Mesenteric fat pad (tissue), 1 donor: ENCODE results near the gene TMEM185A. TPM values are rescaled to one million over a fixed set of nuclear protein-coding genes. Genes with fewer than 3 reads are reported as not detected.
"Not testable (repeated sequence)": the region's sequence is repeated elsewhere in the genome, so short reads cannot be mapped to it uniquely, and the experiment has no call there.

Experiments
- DNase-seq: peaks from one replicate; pipeline ENCODE4 v3.0.0-alpha.2; 2020; ENCODE audit warnings: low spot score
- total RNA-seq: library from RNA; stranded (reverse); fragmentation: NEBNext Ultra II Directional; extraction: Animal tissue kit (Norgen Biotek cat#: 25700); gene quantifications from one replicate; pipeline ENCODE4 v1.2.1, GENCODE V29; 2021
- donor health status: DM: yes; HTN: yes; CAD: no.

TMEM185A gene
- total RNA-seq, 1 donor from 2014 or later = 19.9 TPM

DNA sequence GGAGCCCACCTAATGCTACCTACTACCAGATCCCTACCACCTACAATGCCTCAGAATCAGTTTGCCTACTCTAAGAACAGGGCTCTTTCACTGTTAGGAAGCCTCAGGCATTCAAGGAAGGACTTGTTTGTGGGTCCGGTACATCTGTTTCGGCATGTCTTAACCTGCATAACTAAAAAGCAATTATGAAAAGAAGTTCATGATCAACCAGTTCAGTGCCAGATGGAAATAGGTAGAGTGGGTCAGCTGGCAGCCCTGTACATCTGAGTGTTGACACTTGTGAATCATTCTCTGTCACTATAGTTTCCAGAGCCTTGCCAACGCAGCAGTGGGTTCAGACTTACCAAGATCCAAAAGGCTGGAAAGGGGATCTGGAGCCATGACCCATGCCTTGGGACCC is 3.3 kb downstream of the TMEM185A start:
- DNase-seq = no peak

DNA sequence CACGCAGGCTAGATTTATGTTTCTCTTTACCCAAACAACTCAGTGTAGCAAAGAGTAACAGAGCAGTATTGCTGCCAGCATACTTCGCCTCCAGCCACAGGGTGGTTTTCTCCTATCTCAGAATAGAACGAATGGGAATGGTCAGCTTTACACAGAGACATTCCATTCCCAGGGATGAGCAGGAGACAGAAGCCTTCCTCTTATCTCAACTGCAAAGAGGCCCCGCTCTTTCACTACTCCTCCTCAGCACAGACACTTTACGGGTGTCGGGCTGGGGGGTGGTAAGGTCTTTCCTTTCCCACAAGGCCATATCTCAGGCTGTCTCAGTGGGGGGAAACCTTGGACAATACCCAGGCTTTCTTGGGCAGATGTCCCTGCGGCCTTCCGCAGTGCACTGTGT is 4.8 kb downstream of the TMEM185A start:
- DNase-seq = not testable (repeated sequence)

DNA sequence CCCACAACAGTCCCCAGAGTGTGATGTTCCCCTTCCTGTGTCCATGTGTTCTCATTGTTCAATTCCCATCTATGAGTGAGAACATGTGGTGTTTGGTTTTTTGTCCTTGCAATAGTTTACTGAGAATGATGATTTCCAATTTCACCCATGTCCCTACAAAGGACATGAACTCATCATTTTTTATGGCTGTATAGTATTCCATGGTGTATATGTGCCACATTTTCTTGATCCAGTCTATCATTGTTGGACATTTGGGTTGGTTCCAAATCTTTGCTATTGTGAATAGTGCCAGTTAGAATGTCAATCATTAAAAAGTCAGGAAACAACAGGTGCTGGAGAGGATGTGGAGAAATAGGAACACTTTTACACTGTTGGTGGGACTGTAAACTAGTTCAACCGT is 11.9 kb downstream of the TMEM185A start:
- DNase-seq = not testable (repeated sequence)

DNA sequence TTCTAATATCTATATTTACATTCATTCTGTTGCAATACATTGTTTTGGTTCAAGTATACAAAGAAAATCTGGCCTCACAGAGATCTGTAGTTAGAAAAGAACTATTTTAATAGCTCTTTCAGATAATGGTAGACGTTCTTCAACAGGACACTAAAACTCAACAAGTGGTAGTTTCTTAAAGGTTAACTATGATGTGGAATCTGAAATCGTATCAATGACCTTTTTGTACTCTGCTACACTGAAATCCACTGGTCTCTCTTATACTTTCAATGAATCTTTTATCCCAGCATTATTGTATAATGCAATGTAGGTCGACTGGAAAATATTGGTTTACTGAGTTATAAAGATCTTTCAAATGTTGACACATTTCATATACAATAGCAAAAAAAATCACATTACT is 12.7 kb downstream of the TMEM185A start:
- no peak for DNase-seq

DNA sequence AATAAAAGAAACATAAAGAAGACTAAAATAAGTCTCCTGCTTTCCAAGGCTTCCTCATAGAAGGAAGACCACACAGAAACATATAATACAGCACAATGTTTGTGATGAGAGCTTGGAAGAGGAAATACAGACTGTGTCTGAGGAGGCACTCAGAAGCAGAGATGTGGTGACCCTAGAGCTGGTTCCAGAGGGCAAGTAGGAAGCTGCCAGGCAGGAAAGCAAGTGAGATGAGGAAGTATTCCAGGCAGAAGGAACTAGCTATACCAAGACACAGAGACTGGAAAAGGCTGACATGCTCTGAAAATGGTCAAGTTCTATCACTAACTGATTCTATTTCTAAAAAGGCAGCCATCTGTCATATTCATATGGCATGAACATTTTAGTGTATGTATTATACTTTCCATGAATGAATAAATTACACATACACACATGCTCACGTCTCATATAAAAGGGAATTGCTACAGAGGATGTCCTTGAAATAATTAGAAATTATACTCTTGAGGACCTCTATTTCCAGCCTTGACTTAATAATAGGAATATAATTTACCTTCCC is 19.9 kb downstream of the TMEM185A start:
- DNase-seq = no peak

DNA sequence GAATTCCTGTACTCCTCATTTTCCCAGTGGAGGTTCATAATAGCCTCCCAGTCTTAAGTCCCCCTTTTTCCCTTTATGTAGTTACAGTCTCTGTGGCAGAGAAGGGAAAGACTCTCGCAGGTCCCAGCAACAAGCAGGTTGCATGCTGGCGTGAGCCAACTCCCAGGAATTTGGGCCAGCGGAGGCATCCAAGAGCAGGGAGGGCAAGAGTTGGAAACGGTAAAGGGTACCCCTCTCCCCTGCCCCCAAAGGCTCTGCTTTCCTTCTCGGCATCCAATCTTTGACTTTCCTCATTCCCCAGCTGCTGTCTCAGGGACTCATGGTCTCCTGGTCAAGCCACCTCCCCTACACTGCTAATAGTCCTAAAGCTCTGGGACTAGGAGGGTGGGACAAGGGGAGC is 21.1 kb downstream of the TMEM185A start:
- DNase-seq = no peak

DNA sequence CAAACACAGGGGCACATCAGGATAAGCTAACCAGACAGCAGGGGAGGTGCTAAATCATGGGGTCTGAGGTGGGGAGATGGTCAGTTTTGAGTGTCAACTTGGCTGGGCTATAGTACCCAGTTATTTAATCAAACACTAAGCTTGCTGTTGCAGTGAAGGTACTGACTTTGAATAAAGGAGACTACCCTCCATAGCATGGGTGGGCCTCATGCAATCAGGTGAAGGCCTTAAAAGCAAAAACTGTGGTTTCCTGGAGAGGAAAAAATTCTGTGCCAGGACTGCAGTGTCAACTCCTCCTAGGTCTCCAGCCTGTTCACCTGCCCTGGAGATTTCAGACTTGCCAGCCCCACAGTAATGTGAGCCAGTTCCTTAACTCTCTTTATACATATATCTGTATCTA is 23.9 kb downstream of the TMEM185A start:
- no peak for DNase-seq

DNA sequence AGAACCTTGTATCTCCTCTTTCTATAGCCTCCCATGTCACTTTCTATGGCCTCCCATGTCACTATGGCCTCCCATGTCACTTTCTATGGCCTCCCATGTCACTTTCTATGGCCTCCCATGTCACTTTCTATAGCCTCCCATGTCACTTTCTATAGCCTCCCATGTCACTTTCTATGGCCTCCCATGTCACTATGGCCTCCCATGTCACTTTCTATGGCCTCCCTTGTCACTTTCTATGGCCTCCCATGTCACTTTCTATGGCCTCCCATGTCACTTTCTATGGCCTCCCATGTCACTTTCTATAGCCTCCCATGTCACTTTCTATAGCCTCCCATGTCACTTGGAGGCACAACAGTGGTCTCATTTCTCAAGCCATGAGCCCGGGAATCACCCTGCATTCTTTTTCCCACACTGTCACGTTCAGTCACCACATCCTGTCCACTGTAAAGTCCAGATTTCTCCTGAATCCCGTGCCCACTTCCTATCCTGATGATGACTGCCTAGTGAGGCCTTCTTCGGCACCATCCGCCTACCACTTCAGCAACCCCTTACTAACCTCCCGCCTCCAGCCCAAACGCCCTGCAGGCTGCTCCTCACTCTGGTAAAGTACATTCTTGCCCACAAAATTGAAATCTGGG is 26.2 kb downstream of the TMEM185A start:
- DNase-seq = not testable (repeated sequence)

DNA sequence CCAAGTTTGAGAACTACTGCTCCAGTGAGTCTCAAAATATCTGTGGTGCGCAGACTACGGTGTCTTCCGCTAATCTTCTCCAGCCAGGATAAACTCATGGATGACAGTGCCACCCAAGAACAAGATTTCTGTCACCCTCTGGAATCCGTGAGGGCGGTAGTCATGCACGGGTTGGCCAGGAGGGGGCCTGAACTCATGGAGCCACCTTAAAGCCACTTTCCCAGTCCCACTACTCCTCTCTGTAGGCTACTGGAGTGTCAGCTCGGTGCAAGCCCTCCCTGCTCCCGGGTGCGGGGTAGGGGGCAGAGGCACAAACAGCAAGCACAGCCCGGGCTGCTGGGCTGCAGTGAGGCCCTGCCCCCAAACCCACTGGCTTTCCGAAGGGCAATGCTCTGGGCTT is 33.0 kb downstream of the TMEM185A start:
- not testable (repeated sequence) for DNase-seq

DNA sequence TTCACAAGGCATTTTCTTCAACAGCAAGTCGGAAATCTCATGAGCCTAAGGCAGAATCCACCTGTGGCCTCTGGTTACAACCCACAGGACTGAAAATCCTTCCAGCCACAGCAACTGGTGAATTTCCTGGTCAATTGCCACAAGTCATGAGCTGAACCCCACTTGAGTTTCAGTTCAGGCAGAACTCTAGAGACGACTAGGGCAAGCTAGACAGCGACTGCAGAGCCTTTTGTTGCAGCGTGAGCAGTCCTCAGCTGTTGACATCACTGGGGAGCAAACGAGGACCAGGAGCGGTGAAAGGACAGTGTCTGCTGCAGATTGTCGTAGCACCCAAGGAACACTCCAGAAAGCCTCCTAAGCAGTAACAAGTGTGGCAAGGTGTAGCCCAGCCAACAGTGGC is 35.6 kb downstream of the TMEM185A start:
- DNase-seq = not testable (repeated sequence)

DNA sequence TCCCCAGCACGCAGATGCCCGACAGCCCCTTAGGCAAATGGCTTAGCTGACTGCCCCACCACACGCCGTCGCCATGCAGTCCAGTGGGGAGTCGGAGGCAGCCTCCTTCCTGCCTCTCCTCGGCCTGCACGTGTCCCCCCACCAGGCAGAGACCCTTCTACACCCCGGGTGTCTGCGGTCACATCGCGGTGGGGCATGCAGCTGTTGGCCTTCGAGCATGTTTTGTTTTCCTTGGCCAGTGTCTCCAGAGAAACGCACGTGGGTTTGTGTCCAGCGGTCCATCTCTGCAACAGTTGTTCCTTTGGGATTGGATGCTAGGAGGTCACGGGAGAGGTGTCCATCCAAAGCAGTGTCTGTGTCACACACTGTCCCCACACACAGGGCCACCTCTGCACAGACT is 36.4 kb downstream of the TMEM185A start, which contains the start of gene HSFX2:
HSFX2 (minus strand) TSS at position 101 of the 400 bp plus-strand sequence. CDS start 614 bp downstream, outside the sequence.
- not testable (repeated sequence) for DNase-seq

DNA sequence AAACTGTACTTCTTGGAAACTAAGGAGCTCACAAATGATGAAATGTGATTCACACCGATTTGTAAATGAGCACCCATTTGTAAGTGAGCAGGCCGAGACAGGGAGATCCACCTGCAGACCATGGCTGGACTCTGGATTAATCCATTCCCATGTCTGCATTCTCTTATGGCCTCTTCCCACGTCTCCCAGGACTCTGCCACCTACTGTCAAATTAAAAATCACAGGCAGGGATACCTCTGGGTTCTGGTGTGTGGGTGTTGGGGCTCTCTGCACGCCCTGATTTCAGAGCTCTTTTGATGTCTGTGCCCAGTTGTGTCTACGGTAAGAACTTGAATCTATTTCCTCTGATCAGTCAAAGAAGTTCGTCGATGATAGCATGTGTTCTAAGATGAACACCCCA is 40.6 kb downstream of the TMEM185A start:
- DNase-seq = not testable (repeated sequence)

DNA sequence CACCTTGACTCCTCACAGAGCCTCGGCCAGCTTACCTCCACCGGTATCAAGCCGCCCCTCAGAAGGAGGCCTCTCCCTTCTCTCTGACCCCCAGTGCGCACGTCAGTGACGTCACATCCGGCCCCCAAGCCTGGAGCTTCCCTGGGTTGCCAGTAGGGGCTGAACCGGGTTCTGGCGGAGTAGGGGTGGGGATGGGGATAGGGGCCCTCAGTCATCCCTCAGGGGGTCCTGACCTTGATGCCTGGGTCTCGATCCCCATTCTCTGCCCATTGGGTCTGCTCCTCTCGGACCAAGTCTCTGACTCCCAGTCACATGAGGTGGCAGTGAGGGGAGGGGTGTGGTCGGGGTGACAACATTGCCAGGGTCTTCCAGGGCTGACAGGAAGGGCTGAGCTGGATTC is 44.2 kb downstream of the TMEM185A start, which contains the start of gene MAGEA9B:
MAGEA9B (minus strand) TSS at position 101 of the 400 bp plus-strand sequence. CDS start 4,280 bp downstream, outside the sequence.
- not testable (repeated sequence) for DNase-seq

DNA sequence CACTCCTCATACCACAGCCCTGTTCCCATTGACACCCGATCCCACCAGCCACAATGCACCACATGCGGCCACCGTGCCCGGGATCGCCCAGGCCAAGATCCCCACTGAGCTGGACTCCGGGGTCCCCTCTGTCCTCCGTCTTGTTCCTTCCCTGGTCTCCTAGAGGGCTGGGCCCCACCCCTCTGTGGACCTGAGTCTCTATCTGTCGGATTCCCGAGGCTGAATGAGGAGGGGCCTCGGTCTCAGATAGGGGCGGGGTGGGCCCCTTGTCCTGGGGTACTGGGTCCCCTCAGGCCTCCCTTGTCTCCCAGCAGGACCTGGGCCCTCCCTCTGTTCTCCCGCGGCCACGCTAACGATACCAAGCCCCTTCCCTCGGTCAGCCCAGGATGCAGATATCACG is 46.0 kb downstream of the TMEM185A start:
- not testable (repeated sequence) for DNase-seq

DNA sequence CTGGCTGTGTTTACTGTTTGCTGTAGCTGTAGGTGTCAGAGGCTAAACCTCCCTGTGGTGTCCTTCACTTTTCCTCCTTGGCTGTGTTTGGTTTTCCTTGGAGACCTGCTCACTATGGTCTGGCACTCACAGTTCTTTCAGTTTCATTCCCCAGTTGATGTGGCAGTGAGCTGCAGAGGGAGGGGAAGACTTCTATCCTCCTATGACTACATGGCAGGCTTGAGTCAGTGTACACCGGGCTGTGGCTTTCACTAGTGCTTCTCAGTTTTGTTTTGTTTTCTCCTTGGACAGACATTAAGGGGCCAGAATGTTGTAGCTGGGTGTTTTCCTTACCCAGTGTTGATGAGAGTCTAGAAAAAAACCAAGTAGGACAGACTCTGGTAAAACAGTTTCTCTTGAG is 58.1 kb downstream of the TMEM185A start:
- DNase-seq = not testable (repeated sequence)

DNA sequence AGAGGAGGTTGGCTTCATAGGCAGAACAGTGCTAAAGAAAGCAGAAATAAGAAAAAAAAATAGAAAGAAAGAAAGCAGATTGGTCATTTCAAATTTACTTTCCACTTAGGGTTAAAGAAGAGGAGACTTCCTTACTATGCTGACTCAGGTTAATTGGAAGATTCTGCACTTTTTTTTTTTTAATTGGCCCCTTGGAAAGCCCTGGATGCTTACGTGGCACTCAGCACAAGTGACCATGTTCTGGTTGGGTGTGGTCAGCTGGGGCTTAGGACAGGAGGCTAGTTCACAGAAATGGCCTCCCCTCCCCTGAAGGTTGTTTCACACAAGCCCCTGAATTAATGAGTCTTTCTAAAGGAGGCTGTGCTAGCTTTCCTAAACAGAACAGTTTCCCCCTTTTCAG is 58.8 kb downstream of the TMEM185A start:
- no peak for DNase-seq

DNA sequence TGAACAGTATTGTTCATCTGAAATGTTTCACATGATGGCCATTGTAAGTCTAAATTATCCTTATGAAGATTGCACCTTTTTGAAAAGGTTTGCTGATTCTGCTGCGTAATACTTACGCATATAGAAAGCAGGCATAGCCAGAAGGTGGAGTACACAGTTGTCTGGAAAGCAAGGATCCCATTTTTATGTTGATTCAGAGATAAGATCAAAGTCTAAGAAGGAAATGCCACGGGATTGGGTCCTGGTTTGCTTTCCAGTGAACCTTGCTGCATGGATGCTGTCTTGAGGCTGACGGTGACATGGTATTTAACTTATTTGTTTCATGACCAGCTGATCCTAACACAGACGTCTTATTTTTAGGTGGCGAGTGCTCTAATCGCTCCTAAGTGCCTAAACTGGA is 59.8 kb downstream of the TMEM185A start:
- DNase-seq = no peak

DNA sequence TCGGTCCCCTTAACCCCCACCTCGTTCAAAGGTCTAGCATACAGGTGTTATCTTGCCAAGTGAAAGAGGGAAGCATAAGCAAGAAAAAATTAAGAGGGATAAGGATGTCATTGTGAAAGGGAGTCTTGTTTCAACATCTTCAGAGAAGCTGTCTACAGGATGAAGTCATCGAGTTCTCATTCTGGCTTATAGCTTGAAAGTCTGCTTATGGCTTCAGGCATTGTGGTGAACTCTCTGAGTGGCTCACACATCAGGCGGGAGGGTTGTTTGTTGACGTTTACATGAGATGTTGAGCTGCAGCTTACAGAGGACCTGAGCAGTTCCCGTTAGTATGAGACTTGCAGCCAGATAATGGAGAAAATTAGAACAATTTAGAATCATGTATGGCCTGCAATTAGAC is 60.9 kb downstream of the TMEM185A start:
- DNase-seq = no peak

DNA sequence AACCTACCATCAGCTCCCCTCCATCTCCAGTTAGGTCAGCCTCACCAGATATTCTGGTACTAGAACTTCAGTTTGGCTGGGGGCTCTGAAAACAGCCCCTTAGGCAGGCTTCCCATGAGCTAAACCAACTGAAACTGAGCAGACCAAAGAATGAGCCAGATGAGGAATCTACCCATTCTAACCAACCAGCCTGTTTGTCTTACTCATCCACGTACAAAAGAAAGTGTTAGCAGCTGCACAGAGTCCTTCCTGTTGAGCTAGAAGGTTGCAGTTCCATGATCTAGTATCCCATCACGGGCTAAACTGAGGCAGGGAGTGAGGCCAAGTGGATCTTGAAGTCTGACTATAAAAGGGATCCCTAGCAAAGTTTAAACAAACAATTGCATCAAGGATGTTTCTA is 61.8 kb downstream of the TMEM185A start:
- no peak for DNase-seq

DNA sequence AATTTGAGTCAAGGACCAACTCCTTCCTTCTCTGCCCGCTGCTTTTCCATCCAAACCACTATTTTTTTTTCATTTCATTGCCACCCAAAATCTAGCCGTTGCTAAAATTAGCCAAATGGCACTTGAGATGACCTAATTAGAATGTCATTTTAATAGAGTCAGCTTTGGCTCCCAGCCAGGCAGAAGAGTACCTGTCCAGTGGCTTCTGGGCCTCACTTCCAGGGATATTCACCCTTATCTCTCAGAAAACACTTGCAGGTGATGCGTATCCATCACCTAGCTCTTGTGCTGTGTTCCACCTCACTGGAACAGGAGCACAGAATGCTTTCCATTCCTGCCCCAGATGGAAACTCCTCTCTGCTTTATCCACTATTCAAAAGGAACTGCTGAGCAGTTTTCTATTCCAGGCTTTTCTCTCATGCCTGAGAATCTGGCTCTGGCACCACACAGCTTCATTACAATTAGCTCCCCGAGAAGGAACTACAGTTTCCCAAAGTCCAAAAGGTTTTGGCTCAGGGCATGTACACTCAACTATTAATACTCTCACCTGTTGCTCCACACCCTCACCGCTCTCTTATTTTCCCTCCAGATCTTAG is 62.8 kb downstream of the TMEM185A start:
- DNase-seq = no peak

DNA sequence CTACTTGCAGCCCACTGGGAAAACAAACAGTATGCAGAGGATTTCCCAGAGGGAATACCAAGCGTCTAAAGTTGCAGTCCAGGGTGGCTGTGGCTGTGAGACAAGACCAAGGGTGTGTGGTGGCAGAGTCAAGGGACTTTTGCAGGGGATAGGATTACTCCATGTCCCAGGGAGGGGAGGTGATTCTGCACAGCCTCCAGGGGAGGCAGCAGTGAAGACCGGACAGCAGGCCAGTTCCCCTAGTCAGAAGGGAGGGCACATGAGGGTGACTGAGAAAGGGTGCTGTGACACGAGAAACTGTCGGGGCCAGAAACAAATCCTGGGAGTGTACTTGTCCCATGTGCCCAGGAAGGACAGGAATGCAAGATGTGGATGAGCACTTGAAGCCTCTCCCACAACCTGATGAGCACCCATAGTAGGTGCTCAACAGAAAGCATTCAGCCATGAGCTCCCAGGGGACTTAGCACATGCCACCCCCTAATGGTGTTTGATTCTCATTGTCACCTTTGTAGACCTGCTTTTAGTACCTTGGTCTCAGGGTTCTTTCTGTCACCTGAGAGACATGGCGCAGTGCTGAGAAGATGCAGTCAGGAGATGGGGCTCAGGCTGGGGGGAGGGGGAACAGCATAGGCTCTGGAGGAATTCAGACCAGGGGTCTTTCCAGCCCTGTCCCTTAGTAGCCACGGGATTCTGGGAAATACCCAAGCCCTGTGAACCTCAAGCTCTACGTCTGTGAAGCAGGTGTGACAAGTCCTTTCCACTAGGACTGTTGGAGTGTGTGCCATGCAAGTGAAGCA is 63.8 kb downstream of the TMEM185A start:
- DNase-seq = no peak

DNA sequence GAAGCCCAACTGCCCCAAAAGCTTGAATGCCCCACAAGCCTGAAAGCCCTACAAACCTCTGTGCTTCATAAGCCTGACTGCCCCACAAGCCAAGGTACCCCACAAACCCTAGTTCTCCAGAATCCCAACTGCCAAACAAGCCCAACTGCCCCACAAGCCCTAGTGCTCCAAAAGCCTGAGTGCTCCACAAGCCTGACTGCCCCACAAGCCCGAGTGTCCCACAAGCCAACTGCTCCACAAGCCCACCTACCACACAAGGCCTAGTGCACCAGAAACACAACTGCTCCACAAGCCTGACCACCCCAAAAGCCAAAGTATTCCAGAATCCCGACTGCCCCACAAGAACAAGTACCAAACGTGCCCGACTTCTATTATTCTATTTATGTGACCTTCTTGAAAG is 68.2 kb downstream of the TMEM185A start:
- no peak for DNase-seq
